ENCODE measurements around the gene MYT1.

MYT1 gene

GRCh38 chr20:64139199-64140060, 24.8 kb upstream of the MYT1 start:
- no peak for DNase-seq (ENCODE audit: low read depth in 2 of 2)

DNA sequence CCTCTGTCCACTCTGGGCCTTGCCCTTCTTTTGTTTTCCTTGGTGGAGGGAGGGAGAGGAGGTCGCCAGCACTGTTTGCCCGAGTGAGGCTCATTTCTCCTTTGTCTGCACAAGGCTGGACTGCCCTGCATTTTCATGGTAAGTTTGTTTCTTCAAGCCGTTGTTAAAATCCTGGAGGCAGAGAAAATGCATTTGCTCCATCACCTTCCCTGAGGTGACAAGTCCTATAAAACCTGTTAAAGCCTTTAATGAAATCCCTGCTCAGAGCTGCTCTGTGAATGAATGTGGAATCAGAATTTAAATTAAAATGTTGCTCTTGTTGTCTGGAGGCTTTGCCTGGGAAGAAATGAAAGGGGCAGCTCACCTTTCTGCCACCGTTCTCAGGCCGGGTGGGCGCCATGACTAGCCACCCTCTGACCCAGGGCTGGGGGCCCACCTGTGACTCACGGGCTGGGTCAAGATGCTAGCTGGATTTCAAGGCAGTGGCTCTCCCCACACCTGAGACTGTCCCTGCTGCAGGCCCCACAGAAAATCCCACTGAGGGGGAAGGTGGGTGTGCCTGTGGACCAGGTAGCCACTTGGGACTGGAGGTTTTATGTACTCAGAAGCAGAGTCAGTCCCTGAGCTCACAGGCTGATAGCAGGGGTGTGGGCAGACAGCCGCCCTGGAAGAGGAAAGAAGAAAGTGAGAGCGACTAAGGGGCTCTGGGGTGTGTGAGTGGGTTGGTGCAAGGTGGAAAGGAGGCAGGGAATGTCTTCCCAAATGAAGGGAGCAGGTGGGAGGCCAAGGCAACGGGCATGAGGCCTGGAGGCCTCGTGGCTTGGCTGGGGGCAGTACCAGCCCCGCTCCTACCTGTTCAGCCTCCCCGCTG, 24.0 kb upstream of the MYT1 start:
- no peak for DNase-seq (ENCODE audit: low read depth in 2 of 2)

DNA sequence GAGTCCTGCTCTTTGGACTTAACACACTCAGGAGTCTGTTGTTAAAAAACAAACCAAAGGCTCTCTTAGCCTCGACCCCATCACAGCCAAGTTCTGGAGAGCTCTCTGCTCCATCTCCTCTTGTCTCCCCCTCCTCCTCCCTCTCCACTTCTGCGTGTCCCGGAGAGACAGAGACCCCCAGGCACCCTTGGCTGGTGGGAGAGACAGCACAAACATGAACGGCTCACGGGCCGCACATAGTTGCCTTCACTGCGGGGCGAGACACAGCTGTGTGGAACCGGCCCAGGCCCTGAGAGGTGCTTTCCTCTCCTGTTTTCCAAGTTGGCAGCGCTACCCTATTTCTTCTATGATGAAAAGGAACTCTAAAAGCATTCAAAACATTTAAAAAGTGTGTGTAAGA, 23.3 kb upstream of the MYT1 start:
- no peak for DNase-seq (ENCODE audit: low read depth in 2 of 2)

- DNase-seq (ENCODE audit: low read depth in 2 of 2): no peak
Measured at GRCh38 chr20:64142590-64142989, 21.7 kb upstream of the MYT1 start.

DNA sequence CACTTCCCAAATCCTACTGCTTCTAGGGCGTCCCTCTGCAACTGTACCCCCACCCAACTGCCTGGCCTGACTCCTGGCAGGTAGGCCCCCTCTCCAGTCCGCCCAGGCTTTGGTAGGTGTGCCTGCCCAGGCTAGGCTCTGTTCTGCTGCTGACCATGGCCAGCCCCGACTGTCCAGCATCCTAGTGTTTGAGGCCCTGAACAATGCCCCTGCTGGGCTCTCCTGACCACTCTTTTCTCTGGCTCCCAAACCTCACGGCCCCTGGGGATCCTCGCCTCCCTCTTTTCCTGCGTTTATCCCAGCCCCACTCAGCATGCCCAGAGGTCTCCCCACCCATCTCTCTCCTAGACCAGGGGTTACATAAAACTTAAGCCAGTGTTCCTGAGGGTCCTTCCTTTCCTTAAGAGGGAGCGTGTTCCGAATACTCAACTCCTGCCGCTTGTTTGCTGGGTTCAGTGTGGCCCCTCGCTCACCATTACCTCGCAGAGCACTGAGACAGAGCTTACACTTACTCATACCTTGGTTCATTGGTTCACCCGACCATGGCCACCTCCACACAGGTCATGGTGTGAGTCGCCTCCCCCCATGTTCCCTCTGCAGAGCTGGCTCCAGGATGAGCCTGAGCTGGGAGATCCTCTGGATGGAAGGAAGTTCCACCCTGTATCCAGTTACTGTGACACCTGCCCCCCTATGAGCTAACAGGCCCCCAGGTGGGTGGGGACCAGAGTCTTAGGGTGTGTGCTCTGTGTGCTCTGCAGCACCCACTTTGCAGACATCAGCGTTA, 21.0 kb upstream of the MYT1 start:
- no peak for DNase-seq (ENCODE audit: low read depth in 2 of 2)

GRCh38 chr20:64144144-64144912, 19.9 kb upstream of the MYT1 start:
- DNase-seq (ENCODE audit: low read depth in 2 of 2): no peak

DNA sequence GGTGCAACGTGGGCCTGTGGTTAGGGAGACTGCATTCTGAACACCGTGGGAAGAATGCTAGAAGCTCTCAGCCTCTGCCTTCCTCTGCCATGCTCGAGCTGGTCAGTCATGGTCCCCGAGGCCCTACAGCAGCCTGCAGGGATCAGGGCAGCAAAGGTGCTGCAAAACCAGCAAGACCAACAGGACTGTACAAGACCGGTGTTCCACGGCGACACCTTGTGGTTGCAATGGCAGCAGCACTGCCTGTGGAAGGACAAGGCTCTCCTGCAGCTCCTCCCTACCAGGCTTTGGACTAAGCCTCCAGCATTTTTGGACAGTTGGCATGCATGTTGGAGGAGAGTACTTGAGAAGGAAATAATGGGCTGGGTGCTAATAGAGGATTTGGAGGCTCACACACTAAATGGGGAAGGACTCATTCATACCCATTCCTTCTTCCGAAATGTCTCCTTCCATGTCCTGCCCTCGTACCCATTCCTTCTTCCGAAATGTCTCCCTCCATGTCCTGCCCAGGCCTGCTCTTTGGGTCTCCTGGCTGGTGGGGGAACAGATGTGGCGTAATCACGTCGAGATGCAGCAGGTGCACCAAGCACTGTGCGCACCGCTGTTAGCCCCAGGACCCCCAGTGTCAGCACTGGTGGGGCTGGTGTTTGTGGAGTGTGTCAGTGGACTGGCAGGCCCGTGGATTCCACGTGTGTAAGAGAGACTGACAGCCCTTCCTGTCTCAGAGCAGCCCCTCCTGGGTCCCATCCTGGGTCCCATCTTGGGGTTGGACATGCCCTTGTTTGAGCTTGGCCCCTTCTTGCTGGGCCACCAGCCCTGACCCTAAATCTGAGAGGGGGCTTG, 18.6 kb upstream of the MYT1 start:
- DNase-seq (ENCODE audit: low read depth in 2 of 2): no peak

- no peak for DNase-seq (ENCODE audit: low read depth in 2 of 2)
Measured at GRCh38 chr20:64146301-64146935, 17.8 kb upstream of the MYT1 start.

GRCh38 chr20:64146936-64147477, 17.2 kb upstream of the MYT1 start:
- no peak for DNase-seq (ENCODE audit: low read depth in 2 of 2)

DNA sequence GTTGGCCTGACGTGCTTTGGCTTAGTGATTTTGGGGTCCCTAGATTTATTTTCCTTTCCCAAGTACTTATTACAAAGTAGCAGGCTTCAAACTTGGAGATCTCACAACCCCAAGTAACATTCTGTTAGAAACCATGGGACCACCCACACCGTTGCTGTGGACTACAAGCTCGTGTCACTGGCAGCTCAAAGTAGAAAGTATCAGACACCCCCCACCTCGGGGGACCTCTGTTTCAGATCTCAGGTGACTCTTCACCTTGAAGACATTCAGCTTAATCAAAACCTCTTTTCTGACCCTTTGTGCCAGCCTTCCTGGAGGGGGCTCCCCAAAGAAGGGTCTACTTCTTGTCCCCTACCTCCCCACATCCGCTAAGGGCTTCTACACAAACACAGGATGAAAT, 15.7 kb upstream of the MYT1 start:
- no peak for DNase-seq (ENCODE audit: low read depth in 2 of 2)

DNA sequence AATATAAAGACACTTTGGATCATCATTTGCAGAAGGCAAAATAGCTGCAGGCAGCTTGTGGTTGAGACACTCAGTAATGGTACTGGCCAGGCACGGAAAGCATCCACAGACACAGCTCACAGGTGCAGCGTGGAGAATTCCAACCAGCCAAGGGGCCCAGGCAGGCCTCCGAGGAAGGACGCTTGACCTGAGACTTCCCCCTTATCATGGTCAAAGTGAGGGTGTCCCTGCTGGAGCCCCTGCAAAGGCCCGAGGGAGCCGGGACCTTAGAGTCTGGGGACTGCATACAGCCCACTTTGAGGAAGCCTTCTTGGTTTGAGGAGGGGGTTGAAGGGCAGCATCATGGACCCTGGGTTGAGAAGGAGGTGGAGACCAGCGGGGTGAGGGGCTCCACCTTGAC, 15.1 kb upstream of the MYT1 start:
- no peak for DNase-seq (ENCODE audit: low read depth in 2 of 2)

DNA sequence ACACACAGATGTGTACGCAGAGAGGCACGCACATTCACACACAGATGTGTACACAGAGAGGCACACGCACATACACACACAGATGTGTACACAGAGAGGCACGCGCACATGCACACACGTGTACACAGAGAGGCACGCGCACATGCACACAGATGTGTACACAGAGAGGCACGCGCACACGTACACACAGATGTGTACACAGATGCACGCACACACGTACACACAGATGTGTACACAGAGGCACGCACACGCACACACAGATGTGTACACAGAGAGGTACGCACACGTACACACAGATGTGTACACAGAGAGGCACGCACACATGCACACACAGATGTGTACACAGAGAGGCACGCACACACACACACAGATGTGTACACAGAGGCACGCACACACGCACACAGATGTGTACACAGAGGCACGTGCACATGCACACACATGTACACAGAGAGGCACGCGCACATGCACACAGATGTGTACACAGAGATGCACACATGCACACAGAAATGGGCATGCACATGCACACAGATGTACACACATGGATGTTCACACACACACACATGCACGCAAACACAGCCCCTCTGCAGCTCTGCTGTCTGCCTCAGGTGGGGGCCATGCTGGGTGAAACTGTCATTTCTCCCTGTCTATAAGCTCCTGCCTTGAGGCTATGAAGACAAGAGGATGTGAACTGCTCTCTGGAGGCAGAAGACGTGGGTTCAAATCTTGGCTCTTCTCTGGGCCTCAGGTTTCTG, 14.3 kb upstream of the MYT1 start:
- DNase-seq (ENCODE audit: low read depth in 2 of 2): no peak

- no peak for DNase-seq (ENCODE audit: low read depth in 2 of 2)
Measured at GRCh38 chr20:64150756-64151632, 13.3 kb upstream of the MYT1 start.

GRCh38 chr20:64151633-64152530, 12.4 kb upstream of the MYT1 start:
- DNase-seq (ENCODE audit: low read depth in 2 of 2): no peak

DNA sequence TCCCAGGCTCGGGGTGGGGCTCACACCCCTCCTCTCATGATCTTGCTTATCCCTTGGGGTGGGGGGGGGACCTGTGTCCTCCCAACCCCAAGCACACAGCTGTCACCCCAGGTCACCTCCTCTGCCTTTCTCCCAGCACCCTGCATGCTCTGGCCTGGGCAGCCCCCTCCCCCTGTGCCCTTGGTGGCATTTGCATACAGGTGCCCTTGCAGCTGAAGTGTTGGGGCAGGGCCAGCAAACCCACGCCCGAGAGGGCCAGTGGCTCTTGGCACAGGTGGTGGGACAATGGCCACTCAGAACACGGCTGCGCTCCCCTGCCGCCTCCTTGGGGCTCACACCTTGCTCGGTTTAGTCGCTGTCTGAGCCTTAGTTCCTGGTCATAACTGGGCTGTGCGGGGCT, 11.3 kb upstream of the MYT1 start:
- DNase-seq (ENCODE audit: low read depth in 2 of 2): no peak

GRCh38 chr20:64153410-64153809, 10.8 kb upstream of the MYT1 start:
- no peak for DNase-seq (ENCODE audit: low read depth in 2 of 2)

Measured in stimulated activated CD8-positive, alpha-beta memory T cell treated with anti-CD3 and anti-CD28 coated beads, Interleukin-15, amount 100 ng/mL, for 4 hours (primary cell).